Kidney (tissue), 14 donors: ENCODE measurements around the gene ASPG. TPM values are rescaled to one million over a fixed set of nuclear protein-coding genes. Genes with fewer than 3 reads are reported as not detected.
A peak's percentile ranks its signal among the peaks of the same experiment; 100 is the strongest.

Source experiments
- DNase-seq, 5 donors: peaks; one replicate each; pipeline ENCODE4 v3.0.0-alpha.2; 2013 to 2020
- FAIRE-seq: peaks from 2 replicates; lab custom pipeline; 2012; peaks lifted over from hg19 to GRCh38; lab: Jason Lieb, UNC
- H3K27ac ChIP-seq, 2 donors: one replicate each; pipeline ENCODE4 v1.7.0; 2013; ENCODE audit warnings: low read depth in 2 of 2, low read length in 2 of 2, inconsistent platforms in 1 of 2
- H3K27me3 ChIP-seq: one replicate; pipeline ENCODE4 v1.7.1; 2013; ENCODE audit warnings: low read length, inconsistent platforms; ENCODE audit not compliant: control insufficient read depth, insufficient read depth
- H3K36me3 ChIP-seq, 3 donors: one replicate each; pipeline versions ENCODE4 v1.7.0 to v1.7.1; 2013; ENCODE audit warnings: low read length in 3 of 3, control low read depth in 1 of 3, inconsistent platforms in 1 of 3; ENCODE audit not compliant: insufficient read depth in 3 of 3, control insufficient read depth in 2 of 3
- H3K4me1 ChIP-seq, 3 donors: one replicate each; pipeline versions ENCODE4 v1.7.0 to v1.7.1; 2013; ENCODE audit warnings: low read length in 3 of 3, inconsistent platforms in 1 of 3, low read depth in 1 of 3; ENCODE audit not compliant: control insufficient read depth in 2 of 3, insufficient read depth in 2 of 3
- H3K4me3 ChIP-seq, 3 donors: one replicate each; pipeline versions ENCODE4 v1.7.0 to v1.8.1; 2013; ENCODE audit warnings: low read length in 3 of 3, control low read depth in 1 of 3, inconsistent platforms in 1 of 3
- H3K9ac ChIP-seq, 3 donors: one replicate each; pipeline versions ENCODE4 v1.7.0 to v1.7.1; 2013; ENCODE audit warnings: low read length in 3 of 3, control low read depth in 1 of 3, inconsistent platforms in 1 of 3
- H3K9me3 ChIP-seq, 3 donors: one replicate each; pipeline versions ENCODE4 v1.7.0 to v1.7.1; 2013; ENCODE audit warnings: low read length in 3 of 3, control low read depth in 1 of 3, inconsistent platforms in 1 of 3; ENCODE audit not compliant: control insufficient read depth in 2 of 3, insufficient read depth in 1 of 3
- CTCF ChIP-seq: IDR thresholded peaks from 3 replicates; pipeline ENCODE4 v1.5.1; 2012; ENCODE audit warnings: mild to moderate bottlenecking, moderate library complexity, borderline replicate concordance; ENCODE audit not compliant: insufficient read depth; ENCODE audit errors: extremely low read depth
- intact Hi-C: fragments of 100-400 bp; cut with DNase I; formaldehyde crosslinking; loops from one replicate; pipeline ENCODE4 v1.11.1; 2022
- polyA plus RNA-seq: library from polyadenylated mRNA; stranded (reverse); fragments of 350-450 nt; fragmentation: Illumina TruSeq; extraction: RNeasy Lipid Tissue Mini Kit (QIAGEN cat#74804); gene quantifications from one replicate; pipeline ENCODE4 v1.2.3, GENCODE V29; 2014; ENCODE audit warnings: low read depth, low replicate concordance; ENCODE audit not compliant: insufficient read depth
- total RNA-seq: library from RNA; stranded (reverse); fragmentation: NEBNext Ultra II Directional; extraction: Animal tissue kit (Norgen Biotek cat#: 25700); gene quantifications from one replicate; pipeline ENCODE4 v1.2.1, GENCODE V29; 2021
- donor health status: control.
- donor health status: control.
- donor health status: control.
- donor health status: control.
- donor health status: control.
- donor health status: DM: yes; HTN: yes; CAD: no.
- donor health status: Normal renal cell carcinoma (clear cell type).

Gene ASPG
- total and polyA plus RNA-seq, 2 donors from 2014 or later = 2.5 to 58.1 TPM

DNA sequence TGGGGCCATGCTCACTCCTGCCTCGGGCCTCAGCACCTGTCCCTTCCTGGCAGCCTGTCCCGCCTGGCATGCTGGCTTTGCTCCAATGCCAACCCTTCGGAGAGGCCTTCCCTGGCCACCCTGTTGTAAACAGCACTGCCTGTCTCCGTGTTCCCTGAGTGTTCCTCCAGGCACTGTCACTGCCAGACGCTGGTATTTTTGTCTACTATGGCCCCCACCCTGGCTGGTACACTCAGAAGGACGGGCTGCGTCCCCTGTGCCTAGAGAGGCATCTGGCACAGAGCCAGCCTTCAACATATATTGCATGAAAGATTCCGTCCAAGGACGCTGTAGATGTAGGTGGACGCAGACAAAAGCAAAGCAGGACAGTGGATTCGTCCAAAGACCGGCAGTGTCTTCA lies 2.7 kb upstream of the ASPG start:
- Histone ChIP-seq H3K9ac (no peak overlapping the region), H3K27me3 (peaks cover 3% of the 10 kb centered on the region), H3K36me3 (no peaks in the 10 kb centered on the region), H3K27ac (no peak overlapping the region), H3K9me3 (no peaks in the 10 kb centered on the region), H3K4me3 (no peak overlapping the region), H3K4me1 (peaks cover 0 to 2% (median 0%) of the 10 kb centered on the region in 3 donors)
- TF ChIP-seq CTCF = no peak
- FAIRE-seq (no peak), DNase-seq (peak in 1 of 5 donors; percentile 43)
- intact Hi-C loops = no loop called here

DNA sequence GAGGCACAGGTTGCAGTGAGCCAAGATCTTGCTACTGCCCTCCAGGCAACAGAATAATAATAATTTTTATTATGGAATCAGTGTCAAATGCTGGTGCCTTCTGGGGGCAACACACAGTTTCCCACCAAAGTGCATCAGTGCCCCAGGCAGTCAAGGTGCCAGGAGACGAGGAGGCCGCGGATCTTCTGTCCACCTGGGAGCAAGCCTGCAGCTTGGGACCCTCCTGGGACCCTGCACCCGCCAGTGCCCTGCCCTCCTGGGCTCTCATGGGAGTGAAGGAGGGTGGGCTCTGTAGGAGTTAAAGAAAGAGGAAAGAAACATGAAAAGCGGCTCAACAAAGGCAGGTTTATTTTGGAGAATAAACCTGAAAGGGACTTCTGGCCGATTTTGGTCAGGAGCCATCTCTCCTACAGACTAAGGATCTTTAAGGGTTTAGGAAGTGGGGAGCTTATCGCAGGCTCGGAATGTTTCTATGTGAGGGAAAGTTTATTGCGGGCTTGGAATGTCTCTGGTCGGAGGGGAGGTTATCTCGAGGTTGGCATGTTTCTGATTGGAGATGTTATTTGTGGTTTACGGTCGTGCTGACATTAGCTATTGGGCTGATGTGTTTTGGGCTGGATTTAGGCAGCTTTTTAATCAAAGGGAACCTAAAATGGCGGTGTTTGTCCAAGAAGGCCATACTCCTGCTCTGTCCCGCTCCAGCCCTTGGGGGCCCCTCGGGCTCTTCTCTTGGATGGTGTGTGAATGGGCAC lies 1.1 kb upstream of the ASPG start:
- Histone ChIP-seq H3K4me1 (peaks cover 0 to 2% (median 0%) of the 10 kb centered on the region in 3 donors), H3K9me3 (no peaks in the 10 kb centered on the region), H3K27ac (no peak overlapping the region), H3K27me3 (peaks cover 3% of the 10 kb centered on the region), H3K9ac (no peak overlapping the region), H3K36me3 (no peaks in the 10 kb centered on the region), H3K4me3 (no peak overlapping the region)
- no peak for TF ChIP-seq CTCF
- FAIRE-seq (no peak), DNase-seq (peak in 3 of 5 donors; percentile 31 to 80 (median 33))
- intact Hi-C loops = no loop called here

DNA sequence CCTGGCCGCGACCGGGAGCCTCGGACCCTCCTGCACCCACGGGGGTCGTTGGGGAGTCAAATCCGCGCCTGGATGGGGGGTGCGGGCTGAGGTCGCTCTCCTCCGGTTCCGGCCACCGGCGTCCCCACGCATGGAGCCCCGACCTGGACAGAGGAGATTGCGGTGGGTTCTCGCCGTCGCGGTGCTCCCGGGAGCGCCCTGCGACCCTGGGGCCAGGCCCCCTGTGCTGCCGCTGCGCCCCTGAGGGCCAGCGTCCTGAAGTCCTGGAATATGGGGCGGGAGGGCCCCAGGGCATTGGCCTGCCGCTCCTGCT lies 345 bp downstream of the ASPG start:
- Histone ChIP-seq H3K9me3 (no peaks in the 10 kb centered on the region), H3K4me3 (peak overlapping the region in 1 of 3 donors; percentile 41), H3K4me1 (peaks cover 0 to 2% (median 0%) of the 10 kb centered on the region in 3 donors), H3K9ac (no peak overlapping the region), H3K27me3 (peaks cover 3% of the 10 kb centered on the region), H3K36me3 (no peaks in the 10 kb centered on the region), H3K27ac (no peak overlapping the region)
- no peak for TF ChIP-seq CTCF
- FAIRE-seq = no peak
- intact Hi-C loops = no loop called here
- DNase-seq = no peak
